Activated CD4-positive, alpha-beta T cell treated with anti-CD3 and anti-CD28 coated beads, Interleukin-2, Interleukin-4, amounts not matched to agents 100 ng/mL and 50 ng/mL, durations not matched to agents 16 hours and 8 hours (primary cell): Measurements from ENCODE around the gene CALM3.
A peak's percentile ranks its signal among the peaks of the same experiment; 100 is the strongest.
"Not testable (repeated sequence)": the region's sequence is repeated elsewhere in the genome, so short reads cannot be mapped to it uniquely, and the experiment has no call there.

ENCODE experiments used
- DNase-seq: peaks from one replicate; pipeline ENCODE4 v3.0.0-alpha.2; 2020; ENCODE audit warnings: low spot score

CALM3 gene

GRCh38 chr19:46601318-46602224 is at the start of gene CALM3:
Gene CALM3, plus strand, starts transcription at chr19:46601330. Its CDS starts 105 bp downstream, at chr19:46601435.
- DNase-seq, result no peak

GRCh38 chr19:46552891-46553290 is 48.2 kb upstream of the CALM3 start:
- no peak for DNase-seq

- no peak for DNase-seq
Measured at GRCh38 chr19:46554161-46554560, 47.0 kb upstream of the CALM3 start.

GRCh38 chr19:46555628-46556280 is 45.4 kb upstream of the CALM3 start:
- no peak for DNase-seq

GRCh38 chr19:46556471-46556870 is 44.7 kb upstream of the CALM3 start:
- not testable (repeated sequence) for DNase-seq

- no peak for DNase-seq
Measured at GRCh38 chr19:46559203-46559602, 41.9 kb upstream of the CALM3 start.

GRCh38 chr19:46559675-46560074 is 41.5 kb upstream of the CALM3 start:
- DNase-seq, result not testable (repeated sequence)

- DNase-seq, result no peak
Measured at GRCh38 chr19:46564701-46565100, 36.4 kb upstream of the CALM3 start.

- DNase-seq, result no peak
Measured at GRCh38 chr19:46571495-46571894, 29.6 kb upstream of the CALM3 start.

GRCh38 chr19:46573679-46574498 is 27.2 kb upstream of the CALM3 start:
- DNase-seq, result no peak

GRCh38 chr19:46574533-46574932 is 26.6 kb upstream of the CALM3 start:
- DNase-seq, result no peak

- DNase-seq, result no peak
Measured at GRCh38 chr19:46578450-46578849, 22.7 kb upstream of the CALM3 start.

- peak; percentile 43 for DNase-seq
Measured at GRCh38 chr19:46579361-46579879, 21.7 kb upstream of the CALM3 start.

GRCh38 chr19:46580247-46580646 is 20.9 kb upstream of the CALM3 start:
- DNase-seq, result no peak

- DNase-seq, result no peak
Measured at GRCh38 chr19:46585539-46585938, 15.6 kb upstream of the CALM3 start.

- DNase-seq, result no peak
Measured at GRCh38 chr19:46586294-46586693, 14.8 kb upstream of the CALM3 start.

- DNase-seq, result no peak
Measured at GRCh38 chr19:46587861-46588260, 13.3 kb upstream of the CALM3 start.

- no peak for DNase-seq
Measured at GRCh38 chr19:46591254-46591653, 9.9 kb upstream of the CALM3 start.

GRCh38 chr19:46591870-46592269 is 9.3 kb upstream of the CALM3 start:
- DNase-seq, result no peak

GRCh38 chr19:46596008-46596407 is 5.1 kb upstream of the CALM3 start:
- DNase-seq, result no peak

- DNase-seq, result no peak
Measured at GRCh38 chr19:46598372-46598917, 2.7 kb upstream of the CALM3 start.
